Liver (tissue), 9 donors: ENCODE results near the gene CDK10. TPM values are rescaled to one million over a fixed set of nuclear protein-coding genes. Genes with fewer than 3 reads are reported as not detected.
A peak's percentile ranks its signal among the peaks of the same experiment; 100 is the strongest.
"Not testable (repeated sequence)": the region's sequence is repeated elsewhere in the genome, so short reads cannot be mapped to it uniquely, and the experiment has no call there.

Source experiments
- DNase-seq: peaks from one replicate; pipeline ENCODE4 v3.0.0-alpha.2; 2017; ENCODE audit warnings: low spot score
- H3K27ac ChIP-seq, 2 donors: one replicate each; pipeline ENCODE4 v1.7.0; 2013; ENCODE audit warnings: inconsistent platforms in 2 of 2, low read length in 2 of 2, control low read depth in 1 of 2, low read depth in 1 of 2, mild to moderate bottlenecking in 1 of 2
- H3K27me3 ChIP-seq, 4 donors: one replicate each; pipeline versions ENCODE4 v1.6.1 to v1.7.0; 2013; ENCODE audit warnings: low read length in 3 of 4, inconsistent platforms in 1 of 4, mild to moderate bottlenecking in 1 of 4, moderate library complexity in 1 of 4; ENCODE audit not compliant: control insufficient read depth in 4 of 4, insufficient read depth in 4 of 4
- H3K36me3 ChIP-seq, 4 donors: one replicate each; pipeline versions ENCODE4 v1.6.1 to v1.7.0; 2013; ENCODE audit warnings: low read length in 3 of 4, mild to moderate bottlenecking in 3 of 4, low read depth in 1 of 4, moderate library complexity in 1 of 4; ENCODE audit not compliant: control insufficient read depth in 4 of 4, insufficient read depth in 3 of 4
- H3K4me1 ChIP-seq, 4 donors: one replicate each; pipeline versions ENCODE4 v1.6.1 to v1.7.0; 2013; ENCODE audit warnings: low read length in 3 of 4, mild to moderate bottlenecking in 3 of 4, moderate library complexity in 1 of 4; ENCODE audit not compliant: control insufficient read depth in 4 of 4, insufficient read depth in 4 of 4
- H3K4me3 ChIP-seq, 3 donors: one replicate each; pipeline versions ENCODE4 v1.6.1 to v1.7.0; 2013; ENCODE audit warnings: low read length in 3 of 3, control low read depth in 1 of 3, low read depth in 1 of 3, mild to moderate bottlenecking in 1 of 3
- H3K9ac ChIP-seq, 2 donors: one replicate each; pipeline ENCODE4 v1.7.0; 2013; ENCODE audit warnings: low read length in 2 of 2, mild to moderate bottlenecking in 2 of 2, moderate library complexity in 2 of 2, control low read depth in 1 of 2, low read depth in 1 of 2
- H3K9me3 ChIP-seq, 4 donors: one replicate each; pipeline versions ENCODE4 v1.6.1 to v1.7.0; 2013; ENCODE audit warnings: low read length in 3 of 4; ENCODE audit not compliant: control insufficient read depth in 4 of 4
- EGR1 ChIP-seq, 2 donors: IDR thresholded peaks; 2 replicates each; pipeline ENCODE4 v1.6.1; 2016 to 2018; ENCODE audit warnings: antibody characterized with exemption in 2 of 2, low read depth in 2 of 2
- FOXA2 ChIP-seq: IDR thresholded peaks from 2 replicates; pipeline ENCODE4 v1.6.1; 2016; ENCODE audit warnings: antibody characterized with exemption
- GABPA ChIP-seq, 2 donors: IDR thresholded peaks in 1 of 2; conservative IDR thresholded peaks in 1 of 2; 2 replicates each; pipeline ENCODE4 v1.6.1; 2016; ENCODE audit warnings: antibody characterized with exemption in 2 of 2, mild to moderate bottlenecking in 1 of 2, moderate library complexity in 1 of 2
- HNF4A ChIP-seq, 2 donors: conservative IDR thresholded peaks; 2 replicates each; pipeline ENCODE4 v1.6.1; 2016; ENCODE audit warnings: antibody characterized with exemption in 2 of 2, mild to moderate bottlenecking in 2 of 2
- HNF4G ChIP-seq: IDR thresholded peaks from 2 replicates; pipeline ENCODE4 v1.6.1; 2016; ENCODE audit warnings: antibody characterized with exemption
- RAD21 ChIP-seq, 2 donors: IDR thresholded peaks; 2 replicates each; pipeline ENCODE4 v1.6.1; 2016; ENCODE audit warnings: antibody characterized with exemption in 2 of 2, mild to moderate bottlenecking in 2 of 2
- SP1 ChIP-seq: IDR thresholded peaks from 2 replicates; pipeline ENCODE4 v1.6.1; 2018; ENCODE audit warnings: antibody characterized with exemption, mild to moderate bottlenecking
- TAF1 ChIP-seq: conservative IDR thresholded peaks from 2 replicates; pipeline ENCODE4 v1.6.1; 2016; ENCODE audit warnings: antibody characterized with exemption, mild to moderate bottlenecking
- WGBS: extraction: QIAGEN DNeasy Blood & Tissue Kit; methylation state at CpG from one replicate; pipeline ENCODE4 v1.1.7; 2013; 5-methylcytosine and 5-hydroxymethylcytosine counted together
- polyA plus RNA-seq, 2 donors: library from polyadenylated mRNA; stranded (reverse) in 1 of 2; unstranded in 1 of 2; fragments of 200-250 nt in 1 of 2; fragments of >200 nt in 1 of 2; fragmentation: Nextera tagmentation in 1 of 2; extraction: Ambion mirVana in 1 of 2; gene quantifications; one replicate each; pipeline versions ENCODE4 v1.2.1 to v1.2.3, GENCODE V29; 2013 to 2015
- total RNA-seq, 2 donors: library from RNA; depleted of rRNA; stranded (reverse); fragments of >200 nt; gene quantifications; one replicate each; pipeline ENCODE4 v1.2.3, GENCODE V29; 2014
- TF ChIP-seq, protein P1 (sequence below): IDR thresholded peaks from 2 replicates; pipeline ENCODE4 v1.6.1; 2016; ENCODE audit warnings: antibody characterized with exemption
- TF ChIP-seq, protein P2 (sequence below): IDR thresholded peaks from 2 replicates; pipeline ENCODE4 v1.6.1; 2016; ENCODE audit warnings: antibody characterized with exemption
- TF ChIP-seq, protein P3 (sequence below): IDR thresholded peaks from 2 replicates; pipeline ENCODE4 v1.6.1; 2016; ENCODE audit warnings: antibody characterized with exemption, mild to moderate bottlenecking
- TF ChIP-seq, protein P4 (sequence below): fragments of 150-350 bp; IDR thresholded peaks from 2 replicates; pipeline ENCODE4 v1.5.1; 2017; ENCODE audit warnings: improper control_type of control experiment, low read depth, low read length; ENCODE audit not compliant: missing input control
- donor health status: healthy.
- donor health status: healthy.
- donor health status: healthy.
- donor health status: healthy.
- donor health status: healthy.

The CDK10 gene
- total and polyA plus RNA-seq, 4 donors: 25.1 to 81.2 (median 56.0) TPM

DNA sequence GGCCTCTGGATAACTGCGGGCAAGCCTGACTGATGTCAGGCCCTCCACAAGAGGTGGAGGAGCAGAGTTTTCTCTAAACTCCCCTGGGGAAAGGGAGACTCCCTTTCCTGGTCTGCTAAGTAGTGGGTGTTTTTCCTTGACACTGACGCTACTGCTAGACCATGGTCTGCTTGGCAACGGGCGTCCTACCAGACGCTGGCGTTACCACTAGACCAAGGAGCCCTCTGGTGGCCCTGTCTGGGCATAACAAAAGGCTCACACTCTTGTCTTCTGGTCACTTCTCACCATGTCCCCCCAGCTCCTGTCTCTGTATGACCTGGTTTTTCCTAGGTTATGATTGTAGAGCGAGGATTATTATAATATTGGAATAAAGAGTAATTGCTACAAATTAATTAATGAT lies 19.5 kb upstream of the CDK10 start:
- WGBS: 60% methylated on average over 7 of the region's 7 CpGs
- not testable (repeated sequence) for H3K27me3 ChIP-seq, DNase-seq

DNA sequence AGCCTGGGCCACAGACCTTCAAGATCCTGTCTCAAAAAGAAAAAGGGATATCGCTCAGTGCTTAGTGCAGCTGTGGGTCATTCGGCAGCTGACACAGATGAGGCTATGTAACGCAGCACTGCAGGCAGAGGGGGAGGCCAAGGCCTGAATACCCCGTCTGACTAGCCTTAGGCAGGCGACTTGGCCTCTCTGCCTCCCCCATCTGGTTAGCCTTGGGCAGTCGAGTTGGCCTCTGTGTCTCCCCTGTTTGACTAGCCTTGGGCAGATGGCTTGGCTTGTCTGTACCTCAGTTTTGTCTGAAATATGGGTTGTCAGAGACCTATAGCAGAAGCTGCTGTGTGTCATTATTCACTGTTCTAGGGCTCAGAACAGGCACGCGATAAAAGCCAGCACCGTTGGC lies 18.9 kb upstream of the CDK10 start:
- no peak for TF ChIP-seq GABPA (IDR thresholded peaks at IDR 0.05 in 1 of 2, conservative IDR thresholded peaks at IDR 0.05 in 1 of 2)
- TF ChIP-seq SP1: no peak
- no peak for TF ChIP-seq EGR1 (IDR thresholded peaks at IDR 0.05; ENCODE audit: low read depth in 2 of 2)
- TF ChIP-seq HNF4A (conservative IDR thresholded peaks at IDR 0.05): no peak
- TF ChIP-seq FOXA2: no peak
- TF ChIP-seq, protein P1, sequence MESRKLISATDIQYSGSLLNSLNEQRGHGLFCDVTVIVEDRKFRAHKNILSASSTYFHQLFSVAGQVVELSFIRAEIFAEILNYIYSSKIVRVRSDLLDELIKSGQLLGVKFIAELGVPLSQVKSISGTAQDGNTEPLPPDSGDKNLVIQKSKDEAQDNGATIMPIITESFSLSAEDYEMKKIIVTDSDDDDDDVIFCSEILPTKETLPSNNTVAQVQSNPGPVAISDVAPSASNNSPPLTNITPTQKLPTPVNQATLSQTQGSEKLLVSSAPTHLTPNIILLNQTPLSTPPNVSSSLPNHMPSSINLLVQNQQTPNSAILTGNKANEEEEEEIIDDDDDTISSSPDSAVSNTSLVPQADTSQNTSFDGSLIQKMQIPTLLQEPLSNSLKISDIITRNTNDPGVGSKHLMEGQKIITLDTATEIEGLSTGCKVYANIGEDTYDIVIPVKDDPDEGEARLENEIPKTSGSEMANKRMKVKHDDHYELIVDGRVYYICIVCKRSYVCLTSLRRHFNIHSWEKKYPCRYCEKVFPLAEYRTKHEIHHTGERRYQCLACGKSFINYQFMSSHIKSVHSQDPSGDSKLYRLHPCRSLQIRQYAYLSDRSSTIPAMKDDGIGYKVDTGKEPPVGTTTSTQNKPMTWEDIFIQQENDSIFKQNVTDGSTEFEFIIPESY: no peak
- TF ChIP-seq, protein P2, sequence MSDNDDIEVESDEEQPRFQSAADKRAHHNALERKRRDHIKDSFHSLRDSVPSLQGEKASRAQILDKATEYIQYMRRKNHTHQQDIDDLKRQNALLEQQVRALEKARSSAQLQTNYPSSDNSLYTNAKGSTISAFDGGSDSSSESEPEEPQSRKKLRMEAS: no peak
- TF ChIP-seq TAF1: no peak
- TF ChIP-seq, protein P3, sequence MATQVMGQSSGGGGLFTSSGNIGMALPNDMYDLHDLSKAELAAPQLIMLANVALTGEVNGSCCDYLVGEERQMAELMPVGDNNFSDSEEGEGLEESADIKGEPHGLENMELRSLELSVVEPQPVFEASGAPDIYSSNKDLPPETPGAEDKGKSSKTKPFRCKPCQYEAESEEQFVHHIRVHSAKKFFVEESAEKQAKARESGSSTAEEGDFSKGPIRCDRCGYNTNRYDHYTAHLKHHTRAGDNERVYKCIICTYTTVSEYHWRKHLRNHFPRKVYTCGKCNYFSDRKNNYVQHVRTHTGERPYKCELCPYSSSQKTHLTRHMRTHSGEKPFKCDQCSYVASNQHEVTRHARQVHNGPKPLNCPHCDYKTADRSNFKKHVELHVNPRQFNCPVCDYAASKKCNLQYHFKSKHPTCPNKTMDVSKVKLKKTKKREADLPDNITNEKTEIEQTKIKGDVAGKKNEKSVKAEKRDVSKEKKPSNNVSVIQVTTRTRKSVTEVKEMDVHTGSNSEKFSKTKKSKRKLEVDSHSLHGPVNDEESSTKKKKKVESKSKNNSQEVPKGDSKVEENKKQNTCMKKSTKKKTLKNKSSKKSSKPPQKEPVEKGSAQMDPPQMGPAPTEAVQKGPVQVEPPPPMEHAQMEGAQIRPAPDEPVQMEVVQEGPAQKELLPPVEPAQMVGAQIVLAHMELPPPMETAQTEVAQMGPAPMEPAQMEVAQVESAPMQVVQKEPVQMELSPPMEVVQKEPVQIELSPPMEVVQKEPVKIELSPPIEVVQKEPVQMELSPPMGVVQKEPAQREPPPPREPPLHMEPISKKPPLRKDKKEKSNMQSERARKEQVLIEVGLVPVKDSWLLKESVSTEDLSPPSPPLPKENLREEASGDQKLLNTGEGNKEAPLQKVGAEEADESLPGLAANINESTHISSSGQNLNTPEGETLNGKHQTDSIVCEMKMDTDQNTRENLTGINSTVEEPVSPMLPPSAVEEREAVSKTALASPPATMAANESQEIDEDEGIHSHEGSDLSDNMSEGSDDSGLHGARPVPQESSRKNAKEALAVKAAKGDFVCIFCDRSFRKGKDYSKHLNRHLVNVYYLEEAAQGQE: no peak
- TF ChIP-seq HNF4G: no peak
- H3K4me1 ChIP-seq: peaks cover 0 to 15% (median 8%) of the 10 kb centered on the region in 4 donors
- no peak overlapping the region for H3K9ac ChIP-seq
- 83% methylated on average over 9 of the region's 9 CpGs for WGBS
- H3K27ac ChIP-seq: no peak overlapping the region
- H3K27me3 ChIP-seq: no peaks in the 10 kb centered on the region
- no peak for DNase-seq
- no peaks in the 10 kb centered on the region for H3K9me3 ChIP-seq
- H3K36me3 ChIP-seq: peaks cover 0 to 3% (median 3%) of the 10 kb centered on the region in 4 donors
- H3K4me3 ChIP-seq: no peak overlapping the region

More for the DNA sequence above, 19.5 kb upstream of the CDK10 start:
- H3K9me3 ChIP-seq, H3K9ac ChIP-seq, H3K27ac ChIP-seq, H3K36me3 ChIP-seq, H3K4me3 ChIP-seq: not testable (repeated sequence)
- TF ChIP-seq RAD21 (IDR thresholded peaks at IDR 0.05): peak; percentile 57 to 69
- TF ChIP-seq, protein P4, sequence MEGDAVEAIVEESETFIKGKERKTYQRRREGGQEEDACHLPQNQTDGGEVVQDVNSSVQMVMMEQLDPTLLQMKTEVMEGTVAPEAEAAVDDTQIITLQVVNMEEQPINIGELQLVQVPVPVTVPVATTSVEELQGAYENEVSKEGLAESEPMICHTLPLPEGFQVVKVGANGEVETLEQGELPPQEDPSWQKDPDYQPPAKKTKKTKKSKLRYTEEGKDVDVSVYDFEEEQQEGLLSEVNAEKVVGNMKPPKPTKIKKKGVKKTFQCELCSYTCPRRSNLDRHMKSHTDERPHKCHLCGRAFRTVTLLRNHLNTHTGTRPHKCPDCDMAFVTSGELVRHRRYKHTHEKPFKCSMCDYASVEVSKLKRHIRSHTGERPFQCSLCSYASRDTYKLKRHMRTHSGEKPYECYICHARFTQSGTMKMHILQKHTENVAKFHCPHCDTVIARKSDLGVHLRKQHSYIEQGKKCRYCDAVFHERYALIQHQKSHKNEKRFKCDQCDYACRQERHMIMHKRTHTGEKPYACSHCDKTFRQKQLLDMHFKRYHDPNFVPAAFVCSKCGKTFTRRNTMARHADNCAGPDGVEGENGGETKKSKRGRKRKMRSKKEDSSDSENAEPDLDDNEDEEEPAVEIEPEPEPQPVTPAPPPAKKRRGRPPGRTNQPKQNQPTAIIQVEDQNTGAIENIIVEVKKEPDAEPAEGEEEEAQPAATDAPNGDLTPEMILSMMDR: peak; percentile 26
- peaks cover 0 to 15% (median 8%) of the 10 kb centered on the region in 4 donors for H3K4me1 ChIP-seq
